Stomach (tissue), 9 donors: Measurements from ENCODE around the gene CUX1. TPM values are rescaled to one million over a fixed set of nuclear protein-coding genes. Genes with fewer than 3 reads are reported as not detected.
A peak's percentile ranks its signal among the peaks of the same experiment; 100 is the strongest.

Experiments
- DNase-seq, 2 donors: peaks; one replicate each; pipeline versions ENCODE4 v3.0.0 to v3.0.0-alpha.2; 2013 to 2019
- H3K27ac ChIP-seq, 5 donors: fragments of 200-600 bp in 4 of 5; sonication (generic) in 4 of 5; one replicate each; pipeline ENCODE4 v1.5.1; 2013 to 2019; ENCODE audit warnings: mild to moderate bottlenecking in 1 of 5, moderate library complexity in 1 of 5
- H3K27me3 ChIP-seq, 3 donors: fragments of 200-600 bp; sonication (generic); one replicate each; pipeline ENCODE4 v1.5.1; 2017 to 2019; ENCODE audit warnings: mixed run types in 1 of 3
- H3K36me3 ChIP-seq, 4 donors: fragments of 200-600 bp; sonication (generic); 1 replicate in 3 of 4; 2 replicates in 1 of 4; pipeline ENCODE4 v1.5.1; 2016 to 2019
- H3K4me1 ChIP-seq, 4 donors: fragments of 200-600 bp; sonication (generic); one replicate each; pipeline ENCODE4 v1.5.1; 2016 to 2019
- H3K4me3 ChIP-seq, 4 donors: fragments of 200-600 bp; sonication (generic) in 3 of 4; one replicate each; pipeline ENCODE4 v1.5.1; 2016 to 2019; ENCODE audit warnings: mild to moderate bottlenecking in 1 of 4
- H3K9me3 ChIP-seq, 4 donors: fragments of 200-600 bp; sonication (generic); one replicate each; pipeline ENCODE4 v1.5.1; 2016 to 2019
- EP300 ChIP-seq: sonication (generic); formaldehyde crosslinking; IDR thresholded peaks from one replicate; pipeline ENCODE4 v1.6.1; 2017; ENCODE audit warnings: antibody characterized with exemption
- POLR2A ChIP-seq, 4 donors: fragments of 450-650 bp; IDR thresholded peaks; one replicate each; pipeline ENCODE4 v1.6.1; 2016; ENCODE audit warnings: antibody characterized with exemption in 4 of 4, control low read depth in 2 of 4, mild to moderate bottlenecking in 1 of 4, moderate library complexity in 1 of 4
- POLR2AphosphoS5 ChIP-seq, 3 donors: sonication (generic); formaldehyde crosslinking; IDR thresholded peaks; one replicate each; pipeline ENCODE4 v1.6.1; 2016; ENCODE audit warnings: antibody characterized with exemption in 3 of 3
- WGBS, 5 donors: extraction: QIAGEN DNeasy Blood & Tissue Kit in 3 of 5; methylation state at CpG; one replicate each; pipeline versions ENCODE4 v1.1.5 to v1.1.7; 2013 to 2018; 5-methylcytosine and 5-hydroxymethylcytosine counted together
- intact Hi-C: fragments of 100-400 bp; cut with DNase I; formaldehyde crosslinking; loops from one replicate; pipeline ENCODE4 v1.15.1; 2023; ENCODE audit warnings: low total_unique reads
- polyA plus RNA-seq, 3 donors: library from polyadenylated mRNA; stranded (reverse); fragments of 200-250 nt; gene quantifications; one replicate each; pipeline ENCODE4 v1.2.3, GENCODE V29; 2013
- total RNA-seq, 5 donors: library from RNA; depleted of rRNA; stranded (reverse); fragments of >200 nt; gene quantifications; one replicate each; pipeline versions ENCODE4 v1.1.0 to v1.2.3, GENCODE V29; 2014 to 2016
- TF ChIP-seq, protein P1 (sequence below), 7 experiments: fragments of 450-650 bp in 4 of 7; fragments of 200-600 bp in 3 of 7; sonication (generic) in 3 of 7; IDR thresholded peaks; one replicate each; pipeline ENCODE4 v1.5.1; 2016 to 2019; ENCODE audit warnings: antibody characterized with exemption in 7 of 7, control low read depth in 2 of 7, mild to moderate bottlenecking in 1 of 7
- donor health status: healthy with polysubstance abuse.
- donor health status: Bipolar disorder and iron deficiency.
- donor health status: healthy.

CUX1 gene
- total and polyA plus RNA-seq, 8 donors: 24.7 to 201 (median 54.7) TPM

- 81 to 93% (median 89%) methylated on average over 7 of the region's 7 CpGs for WGBS, 5 donors
- Histone ChIP-seq H3K27ac (no peak overlapping the region), H3K4me3 (no peak overlapping the region), H3K4me1 (peaks cover 11 to 25% (median 17%) of the 10 kb centered on the region in 4 donors), H3K27me3 (no peaks in the 10 kb centered on the region), H3K9me3 (no peaks in the 10 kb centered on the region), H3K36me3 (peaks cover 0 to 4% (median 0%) of the 10 kb centered on the region in 4 donors)
- no peak for DNase-seq
- no peak for TF ChIP-seq POLR2A (IDR thresholded peaks at IDR 0.05)
- no peak for TF ChIP-seq POLR2AphosphoS5 (IDR thresholded peaks at IDR 0.05)
- no peak for TF ChIP-seq EP300
- TF ChIP-seq, protein P1, sequence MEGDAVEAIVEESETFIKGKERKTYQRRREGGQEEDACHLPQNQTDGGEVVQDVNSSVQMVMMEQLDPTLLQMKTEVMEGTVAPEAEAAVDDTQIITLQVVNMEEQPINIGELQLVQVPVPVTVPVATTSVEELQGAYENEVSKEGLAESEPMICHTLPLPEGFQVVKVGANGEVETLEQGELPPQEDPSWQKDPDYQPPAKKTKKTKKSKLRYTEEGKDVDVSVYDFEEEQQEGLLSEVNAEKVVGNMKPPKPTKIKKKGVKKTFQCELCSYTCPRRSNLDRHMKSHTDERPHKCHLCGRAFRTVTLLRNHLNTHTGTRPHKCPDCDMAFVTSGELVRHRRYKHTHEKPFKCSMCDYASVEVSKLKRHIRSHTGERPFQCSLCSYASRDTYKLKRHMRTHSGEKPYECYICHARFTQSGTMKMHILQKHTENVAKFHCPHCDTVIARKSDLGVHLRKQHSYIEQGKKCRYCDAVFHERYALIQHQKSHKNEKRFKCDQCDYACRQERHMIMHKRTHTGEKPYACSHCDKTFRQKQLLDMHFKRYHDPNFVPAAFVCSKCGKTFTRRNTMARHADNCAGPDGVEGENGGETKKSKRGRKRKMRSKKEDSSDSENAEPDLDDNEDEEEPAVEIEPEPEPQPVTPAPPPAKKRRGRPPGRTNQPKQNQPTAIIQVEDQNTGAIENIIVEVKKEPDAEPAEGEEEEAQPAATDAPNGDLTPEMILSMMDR (IDR thresholded peaks at IDR 0.05): no peak
- intact Hi-C loops: no loop called here
Observed at GRCh38 chr7:102004848-102005247, 187.4 kb downstream of the CUX1 start.

GRCh38 chr7:102005933-102006480, 188.6 kb downstream of the CUX1 start:
- Histone ChIP-seq H3K36me3 (peaks cover 0 to 4% (median 0%) of the 10 kb centered on the region in 4 donors), H3K4me1 (peaks cover 11 to 28% (median 19%) of the 10 kb centered on the region in 4 donors), H3K27ac (no peak overlapping the region), H3K9me3 (no peaks in the 10 kb centered on the region), H3K4me3 (no peak overlapping the region), H3K27me3 (no peaks in the 10 kb centered on the region)
- WGBS, 5 donors: 91 to 94% (median 93%) methylated on average over 23 of the region's 23 CpGs
- intact Hi-C loops: no loop called here
- TF ChIP-seq POLR2AphosphoS5 (IDR thresholded peaks at IDR 0.05) (no peak), POLR2A (IDR thresholded peaks at IDR 0.05) (no peak), EP300 (no peak)
- TF ChIP-seq, protein P1 (IDR thresholded peaks at IDR 0.05): no peak
- no peak for DNase-seq

GRCh38 chr7:102006695-102007094, 189.3 kb downstream of the CUX1 start:
- H3K4me1 ChIP-seq: peaks cover 11 to 28% (median 19%) of the 10 kb centered on the region in 4 donors
- intact Hi-C loops: no loop called here
- TF ChIP-seq EP300 (no peak), POLR2AphosphoS5 (IDR thresholded peaks at IDR 0.05) (no peak), POLR2A (IDR thresholded peaks at IDR 0.05) (no peak)
- TF ChIP-seq, protein P1 (IDR thresholded peaks at IDR 0.05): no peak
- peaks cover 0 to 4% (median 0%) of the 10 kb centered on the region in 4 donors for H3K36me3 ChIP-seq
- DNase-seq: no peak
- H3K4me3 ChIP-seq: no peak overlapping the region
- H3K9me3 ChIP-seq: no peaks in the 10 kb centered on the region
- no peak overlapping the region for H3K27ac ChIP-seq
- 91 to 97% (median 94%) methylated on average over 15 of the region's 15 CpGs for WGBS, 5 donors
- H3K27me3 ChIP-seq: no peaks in the 10 kb centered on the region

- Histone ChIP-seq H3K9me3 (no peaks in the 10 kb centered on the region), H3K4me1 (peaks cover 11 to 41% (median 18%) of the 10 kb centered on the region in 4 donors), H3K27me3 (no peaks in the 10 kb centered on the region), H3K27ac (peak overlapping the region in 2 of 5 donors; percentile 34 to 70), H3K4me3 (no peak overlapping the region), H3K36me3 (peaks cover 0 to 4% (median under 1%) of the 10 kb centered on the region in 4 donors)
- DNase-seq: peak; percentile 62 to 69
- TF ChIP-seq POLR2AphosphoS5 (IDR thresholded peaks at IDR 0.05): no peak
- TF ChIP-seq EP300: no peak
- no peak for TF ChIP-seq POLR2A (IDR thresholded peaks at IDR 0.05)
- TF ChIP-seq, protein P1 (IDR thresholded peaks at IDR 0.05): no peak
- WGBS, 5 donors: 51 to 73% (median 57%) methylated on average over 12 of the region's 12 CpGs
- intact Hi-C loops: no loop called here
Observed at GRCh38 chr7:102008535-102009262, 191.3 kb downstream of the CUX1 start.
